ENCODE results near the gene MDP1.
"Not testable (repeated sequence)": the region's sequence is repeated elsewhere in the genome, so short reads cannot be mapped to it uniquely, and the experiment has no call there.

Gene MDP1

DNA sequence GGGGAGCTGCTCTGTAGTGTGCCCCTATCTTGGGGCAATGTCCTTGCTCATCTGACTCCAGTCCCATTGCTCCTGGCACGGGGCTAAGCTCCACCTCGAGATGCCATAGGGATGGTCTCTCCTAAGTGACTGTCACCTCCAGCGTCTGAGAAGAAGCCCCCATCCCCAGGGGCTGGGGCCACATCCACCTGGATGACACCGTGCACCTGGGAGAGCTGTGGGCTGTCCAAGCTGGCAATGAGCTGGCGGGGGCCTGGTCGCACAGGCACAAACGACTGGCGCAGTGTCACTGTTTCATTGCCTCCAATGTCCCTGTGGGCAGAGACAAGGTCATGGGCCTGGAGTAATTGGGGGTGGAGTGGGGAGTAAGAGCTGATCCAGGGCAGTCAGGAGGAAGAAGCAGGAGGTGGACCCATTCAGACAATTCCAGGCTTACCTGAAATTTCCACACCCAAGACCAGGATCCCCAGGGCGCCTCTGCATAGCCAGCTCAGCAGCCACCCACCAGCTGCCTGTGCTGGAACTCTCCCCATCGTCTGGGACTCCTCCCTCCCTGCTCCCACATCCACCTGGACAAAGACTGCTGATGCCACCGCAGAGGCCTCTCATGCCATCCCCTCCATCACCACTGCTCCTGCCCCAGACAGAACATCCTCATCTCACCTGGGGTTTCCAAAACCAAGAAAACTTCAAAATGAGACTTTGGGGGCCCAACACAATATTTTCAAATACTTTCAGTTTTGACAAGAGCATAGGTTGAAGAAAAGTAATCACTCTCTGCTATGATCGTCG is 33.6 kb upstream of the MDP1 start:
- DNase-seq = no peak

DNA sequence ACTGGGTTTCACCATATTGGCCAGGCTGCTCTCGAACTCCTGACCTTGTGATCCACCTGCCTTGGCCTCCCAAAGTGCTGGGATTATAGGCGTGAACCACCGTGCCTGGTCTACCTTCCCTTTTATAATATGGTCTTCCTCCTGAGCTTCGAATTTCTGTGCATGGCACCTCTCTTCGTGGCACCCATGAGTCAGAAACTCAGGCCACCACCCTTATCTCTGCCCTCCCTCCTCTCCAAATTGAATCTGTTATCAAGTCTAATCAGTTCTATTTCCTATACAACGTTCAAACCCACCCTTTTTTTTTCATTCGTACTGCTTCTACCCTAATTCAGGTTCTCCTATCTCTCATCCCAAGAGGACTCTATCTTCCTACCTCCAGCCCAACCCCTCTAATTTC is 31.6 kb upstream of the MDP1 start:
- no peak for DNase-seq

DNA sequence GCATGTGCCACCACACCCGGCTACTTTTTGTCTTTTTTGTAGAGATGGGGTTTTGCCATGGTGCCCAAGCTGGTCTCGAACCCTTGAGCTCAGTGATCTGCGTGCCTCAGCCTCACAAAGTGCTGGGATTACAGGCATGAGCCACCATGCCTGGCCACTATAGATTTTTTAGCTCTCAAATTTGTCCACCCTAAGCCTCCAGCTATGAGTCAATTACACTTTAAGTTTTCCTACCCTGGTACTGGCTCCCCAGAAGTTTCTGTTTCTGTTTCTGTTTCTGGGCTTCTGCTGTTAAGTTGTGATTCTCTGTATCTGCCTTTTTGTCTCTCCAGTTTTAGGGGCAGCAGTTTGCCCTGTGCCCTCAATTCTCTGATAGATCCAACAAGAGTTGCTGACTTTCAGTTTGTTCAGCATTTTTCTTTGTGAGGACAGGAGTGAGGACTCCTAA is 30.9 kb upstream of the MDP1 start:
- no peak for DNase-seq

DNA sequence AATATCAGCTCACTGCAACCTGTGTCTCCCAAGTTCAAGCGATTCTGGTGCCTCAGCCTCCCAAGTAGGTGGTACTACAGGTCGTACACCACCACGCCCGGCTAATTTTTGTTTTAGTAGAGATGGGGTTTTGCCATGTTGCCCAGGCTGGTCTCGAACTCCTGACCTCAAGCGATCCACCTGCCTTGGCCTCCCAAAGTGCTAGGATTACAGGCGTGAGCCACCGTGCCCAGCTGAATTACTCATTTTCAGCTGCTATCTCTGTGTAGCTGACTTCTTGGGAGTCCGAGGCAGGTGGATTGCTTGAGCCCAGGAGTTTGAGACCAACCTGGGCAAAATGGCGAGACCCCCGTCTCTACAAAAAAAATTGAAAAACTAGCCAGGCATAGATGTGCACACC is 29.5 kb upstream of the MDP1 start:
- DNase-seq = not testable (repeated sequence)

DNA sequence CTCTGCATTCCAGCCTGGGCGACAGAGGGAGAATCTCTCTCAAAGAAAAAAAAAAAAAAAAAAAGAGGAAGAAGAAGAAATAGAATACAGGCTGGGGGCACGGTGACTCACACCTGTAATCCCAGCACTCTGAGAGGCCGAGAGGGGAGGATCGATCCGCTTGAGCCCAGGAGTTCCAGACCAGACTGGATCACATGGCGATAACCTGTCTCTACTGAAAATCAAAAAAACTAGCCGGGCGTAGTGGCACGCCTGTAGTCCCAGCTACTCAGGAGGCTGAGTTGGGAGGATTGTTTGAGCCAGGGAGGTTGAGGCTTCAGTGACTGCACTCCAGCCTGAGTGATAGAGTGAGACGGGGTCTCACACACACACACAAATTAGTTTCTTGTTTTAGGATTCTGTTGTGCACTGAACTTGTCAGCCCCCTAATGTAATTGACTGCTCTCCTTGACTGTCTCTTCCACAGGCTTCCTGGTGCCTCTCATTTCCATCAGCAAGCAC is 27.5 kb upstream of the MDP1 start:
- no peak for DNase-seq

DNA sequence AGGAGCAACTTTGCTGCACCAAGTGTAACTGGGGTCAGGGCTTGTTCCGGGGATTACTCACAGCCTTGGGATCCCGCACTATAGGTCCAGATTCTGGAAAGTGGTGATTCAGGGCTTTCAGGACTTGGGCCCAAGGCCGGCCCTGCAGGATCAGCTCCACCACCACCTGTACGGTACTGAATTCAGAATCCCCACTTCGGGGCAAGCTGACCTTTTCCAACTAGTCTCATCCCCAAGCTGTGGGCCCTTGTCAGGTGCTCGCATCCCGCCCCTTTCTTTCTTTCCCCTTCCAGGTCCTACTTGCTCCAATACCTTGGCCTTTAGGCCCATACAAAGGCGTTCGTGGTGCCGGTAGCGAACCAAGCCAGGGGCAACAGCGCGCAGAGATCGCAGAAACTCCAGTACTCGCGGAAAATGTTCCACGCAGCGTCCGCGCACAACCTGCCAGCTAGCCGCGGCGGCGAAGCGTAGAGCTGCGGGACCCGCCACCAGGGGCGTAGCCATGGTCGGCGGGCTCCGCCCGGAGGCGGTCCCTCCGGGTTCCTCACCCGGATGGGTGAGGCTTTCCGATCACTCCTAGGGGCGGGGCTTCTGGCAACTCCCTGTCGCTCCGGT is 26.1 kb upstream of the MDP1 start:
- peak; percentile 84 for DNase-seq

DNA sequence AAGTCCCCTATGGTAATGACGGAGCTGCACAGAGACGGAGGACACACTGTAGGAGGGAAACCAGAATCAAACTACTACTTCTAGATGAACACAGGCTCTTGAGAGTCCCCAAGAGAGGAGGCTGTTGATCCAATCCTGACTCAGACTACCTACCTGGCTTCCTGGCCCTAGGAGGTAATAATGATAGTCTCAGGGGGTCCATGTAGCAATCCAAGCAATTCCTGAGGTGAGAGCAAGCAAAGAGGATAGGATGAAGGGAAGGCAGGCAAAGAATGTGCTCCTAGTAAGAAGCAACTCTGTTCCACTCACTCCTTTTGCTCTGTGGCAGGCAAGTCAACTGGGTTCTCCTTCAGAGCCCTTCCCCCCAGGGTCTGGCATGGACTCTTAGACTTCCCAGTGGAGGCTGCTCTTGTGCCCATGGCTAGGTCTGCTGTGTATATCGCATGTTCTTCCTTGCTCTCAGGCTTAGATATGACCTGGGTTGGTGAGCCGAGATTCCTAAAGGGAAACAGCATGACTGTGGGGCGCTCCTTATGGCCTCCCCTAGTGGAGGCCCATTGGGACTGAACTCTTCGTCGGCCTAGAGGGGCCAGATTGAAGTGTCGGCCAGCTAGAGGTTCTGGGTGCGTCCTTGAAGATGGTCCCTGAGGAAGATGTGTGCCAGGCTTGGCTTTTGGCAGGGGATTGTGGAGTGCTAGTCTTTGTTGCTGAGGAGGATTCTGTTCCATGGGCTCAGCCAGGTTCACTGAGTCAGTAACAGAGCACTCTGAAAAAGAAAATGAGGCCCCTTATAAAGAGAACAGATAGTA is 24.4 kb upstream of the MDP1 start:
- no peak for DNase-seq

DNA sequence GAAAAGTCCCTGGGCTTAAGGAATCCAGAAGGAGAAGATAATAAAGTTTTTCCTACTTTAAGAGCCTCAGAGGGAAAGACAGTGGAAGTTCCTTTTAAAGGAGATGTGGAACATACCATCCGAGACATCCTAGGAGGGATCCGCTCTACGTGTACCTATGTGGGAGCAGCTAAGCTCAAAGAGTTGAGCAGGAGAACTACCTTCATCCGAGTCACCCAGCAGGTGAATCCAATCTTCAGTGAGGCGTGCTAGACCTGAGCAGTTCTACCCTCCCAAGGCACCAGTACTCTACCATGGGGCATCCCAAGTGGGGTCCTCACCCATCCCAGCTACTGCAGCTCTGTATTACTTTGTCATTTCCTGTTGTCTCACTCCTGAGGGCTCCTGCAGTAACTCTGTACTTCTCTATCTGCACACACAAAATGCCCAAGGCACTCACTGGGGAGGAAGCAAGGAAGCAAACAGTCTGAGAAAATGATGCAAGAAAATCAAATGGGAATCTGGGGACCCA is 22.7 kb upstream of the MDP1 start:
- no peak for DNase-seq

DNA sequence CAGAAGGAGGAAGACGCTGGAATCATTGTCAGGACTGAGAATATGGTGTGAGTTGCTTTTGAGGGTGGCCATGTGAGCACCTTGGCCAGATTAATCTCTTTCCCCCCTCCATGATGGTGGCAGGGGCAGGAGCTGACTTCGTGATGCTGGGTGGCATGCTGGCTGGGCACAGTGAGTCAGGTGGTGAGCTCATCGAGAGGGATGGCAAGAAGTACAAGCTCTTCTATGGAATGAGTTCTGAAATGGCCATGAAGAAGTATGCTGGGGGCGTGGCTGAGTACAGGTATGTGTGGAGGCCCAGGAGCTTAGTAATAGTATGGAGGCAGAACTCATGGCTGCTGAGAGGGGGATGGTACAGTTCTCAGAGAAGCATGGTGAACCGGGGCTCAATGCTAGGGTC is 22.3 kb upstream of the MDP1 start:
- DNase-seq = no peak

DNA sequence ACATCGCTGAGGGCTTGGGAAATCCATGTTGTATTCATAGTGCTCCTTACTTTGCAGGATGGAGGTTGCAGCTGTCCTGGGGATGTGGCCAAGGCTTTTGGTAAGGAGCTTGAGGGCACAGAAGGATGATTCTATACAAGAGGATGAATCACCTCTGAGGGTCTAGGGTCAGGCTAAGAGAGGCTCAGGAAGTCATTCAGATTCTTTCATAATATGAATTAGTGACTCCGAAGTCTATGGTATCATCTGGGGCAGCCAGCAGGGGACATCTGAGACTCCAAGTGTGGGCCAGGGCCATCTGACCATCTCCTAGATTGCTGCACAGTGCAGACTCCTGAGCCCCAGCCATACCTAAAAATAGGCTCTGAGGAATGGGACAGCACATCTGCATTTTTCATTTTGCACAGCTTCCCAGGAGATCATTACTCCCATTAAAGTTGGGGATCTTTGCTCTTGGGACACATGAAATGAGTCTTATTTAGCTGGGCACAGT is 21.6 kb upstream of the MDP1 start:
- no peak for DNase-seq

DNA sequence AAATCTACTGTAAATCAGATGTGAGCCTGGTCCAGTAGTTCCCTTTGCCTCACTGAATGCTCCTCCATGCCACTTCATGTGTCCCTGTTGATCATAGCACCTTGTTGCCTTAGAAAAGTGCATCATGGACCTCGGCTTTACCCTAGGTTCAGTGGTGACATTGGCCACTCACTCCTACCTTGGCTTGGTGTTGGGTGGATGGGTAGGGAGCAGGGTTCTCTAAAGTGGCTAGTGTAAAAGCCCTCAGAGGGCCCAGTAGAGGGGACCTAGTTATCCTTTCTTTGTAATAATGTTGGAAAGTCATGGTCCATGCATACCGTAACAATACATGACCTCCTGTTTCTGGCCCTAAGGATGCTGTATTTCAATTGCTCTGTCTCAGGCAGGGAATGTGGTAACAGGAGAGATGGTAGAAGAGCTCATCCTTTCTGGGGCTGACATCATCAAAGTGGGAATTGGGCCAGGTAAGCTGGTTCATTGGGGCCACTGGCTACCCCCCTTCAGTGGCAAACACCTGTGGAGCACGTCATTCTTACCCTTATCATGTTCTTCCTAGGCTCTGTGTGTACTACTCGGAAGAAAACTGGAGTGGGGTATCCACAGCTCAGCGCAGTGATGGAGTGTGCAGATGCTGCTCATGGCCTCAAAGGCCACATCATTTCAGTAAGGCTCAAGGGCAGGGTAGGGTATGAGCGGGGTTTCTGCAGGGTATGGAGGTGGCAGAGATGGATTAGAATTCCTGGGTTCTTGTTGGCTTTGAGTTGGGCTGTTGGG is 21.0 kb upstream of the MDP1 start:
- no peak for DNase-seq

DNA sequence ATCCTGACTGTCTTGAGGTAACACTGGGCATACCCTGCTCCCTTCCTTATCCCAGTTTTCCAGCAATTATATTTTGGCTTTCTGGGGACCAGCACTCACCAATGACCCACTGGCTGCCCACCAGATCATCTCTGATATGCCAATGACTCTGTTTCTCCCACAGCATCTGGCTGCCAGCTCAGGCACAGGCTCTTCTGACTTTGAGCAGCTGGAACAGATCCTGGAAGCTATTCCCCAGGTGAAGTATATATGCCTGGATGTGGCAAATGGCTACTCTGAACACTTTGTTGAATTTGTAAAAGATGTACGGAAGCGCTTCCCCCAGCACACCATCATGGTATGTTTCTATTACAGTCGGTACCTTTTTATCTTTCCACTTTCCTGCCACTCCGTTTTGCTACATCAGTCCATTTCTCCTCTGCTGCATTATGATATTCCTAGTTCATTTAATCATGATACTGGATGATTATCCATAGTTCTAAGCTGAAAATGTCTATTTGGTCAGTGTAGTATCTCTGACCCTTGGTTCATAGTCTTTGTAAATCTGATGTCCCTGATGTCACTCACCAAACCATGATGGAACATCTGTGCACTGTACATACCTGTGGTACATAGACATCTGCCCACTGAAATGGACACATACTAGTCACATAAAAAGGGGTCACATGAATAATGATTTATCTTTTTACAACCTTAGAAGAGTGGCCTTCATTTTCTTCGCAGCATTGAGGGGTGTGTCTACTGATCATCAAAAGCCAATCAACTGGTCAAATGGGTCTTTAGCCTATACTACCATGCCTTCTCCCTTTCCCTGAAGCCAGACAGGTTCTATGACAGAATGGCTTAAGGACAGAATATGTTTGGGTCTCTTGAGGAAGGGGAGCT is 20.2 kb upstream of the MDP1 start:
- DNase-seq = no peak

DNA sequence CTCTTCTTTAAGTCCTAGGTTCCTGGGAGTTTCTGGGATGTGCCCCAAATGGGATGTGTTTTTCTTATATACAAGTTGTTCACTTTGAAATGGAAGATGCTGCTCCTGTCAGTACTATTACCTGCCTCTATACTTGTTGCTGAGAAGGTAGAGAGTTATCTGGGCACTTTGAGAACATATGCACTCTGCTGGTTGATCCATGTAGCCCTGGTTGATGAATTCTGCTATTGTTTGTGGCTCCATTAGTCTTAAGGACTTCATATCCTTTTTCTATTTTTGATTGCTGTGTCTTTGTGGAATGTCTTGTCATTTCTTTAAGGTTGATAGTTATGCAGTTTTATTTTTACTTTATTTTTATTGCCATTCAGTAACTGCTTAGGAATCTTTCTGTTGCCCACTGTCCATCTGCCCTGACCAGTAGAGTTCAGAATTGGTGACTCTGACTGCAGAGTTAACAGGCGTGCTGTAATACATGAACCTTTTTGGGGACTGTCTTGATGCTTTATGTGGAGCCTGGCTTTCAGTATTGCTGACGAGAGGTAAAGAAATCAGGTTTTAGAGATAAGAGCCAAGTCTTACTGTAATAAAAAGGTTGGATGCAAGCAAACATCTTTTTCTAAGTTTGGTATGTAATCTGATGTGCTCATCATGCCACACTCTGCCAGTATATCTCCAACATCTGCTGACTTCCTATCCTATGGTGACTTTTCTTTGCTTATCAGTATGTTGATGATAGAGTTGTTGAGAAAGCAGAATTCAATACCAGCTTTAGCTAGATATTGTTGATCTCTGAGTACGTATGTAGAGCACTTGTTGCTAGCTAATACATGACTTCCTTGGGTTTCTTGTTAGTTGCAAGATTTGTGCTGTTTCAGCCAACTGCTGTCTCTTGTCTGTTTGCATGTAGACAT is 18.5 kb upstream of the MDP1 start:
- DNase-seq = no peak

DNA sequence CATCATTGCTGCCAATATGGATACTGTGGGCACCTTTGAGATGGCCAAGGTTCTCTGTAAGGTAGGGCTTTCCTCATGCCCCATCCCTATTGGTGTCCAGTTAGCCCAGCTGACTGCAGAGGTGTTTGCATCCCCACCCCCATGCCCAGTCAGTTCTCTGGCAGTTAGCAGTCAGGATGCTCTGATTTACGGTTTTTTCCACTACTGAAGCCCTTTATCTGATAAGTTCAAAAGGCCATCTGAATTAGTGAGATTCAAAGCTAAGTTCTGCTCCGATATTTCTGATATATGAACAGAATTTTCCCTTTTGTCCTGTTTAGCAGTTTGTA is 17.6 kb upstream of the MDP1 start:
- no peak for DNase-seq

DNA sequence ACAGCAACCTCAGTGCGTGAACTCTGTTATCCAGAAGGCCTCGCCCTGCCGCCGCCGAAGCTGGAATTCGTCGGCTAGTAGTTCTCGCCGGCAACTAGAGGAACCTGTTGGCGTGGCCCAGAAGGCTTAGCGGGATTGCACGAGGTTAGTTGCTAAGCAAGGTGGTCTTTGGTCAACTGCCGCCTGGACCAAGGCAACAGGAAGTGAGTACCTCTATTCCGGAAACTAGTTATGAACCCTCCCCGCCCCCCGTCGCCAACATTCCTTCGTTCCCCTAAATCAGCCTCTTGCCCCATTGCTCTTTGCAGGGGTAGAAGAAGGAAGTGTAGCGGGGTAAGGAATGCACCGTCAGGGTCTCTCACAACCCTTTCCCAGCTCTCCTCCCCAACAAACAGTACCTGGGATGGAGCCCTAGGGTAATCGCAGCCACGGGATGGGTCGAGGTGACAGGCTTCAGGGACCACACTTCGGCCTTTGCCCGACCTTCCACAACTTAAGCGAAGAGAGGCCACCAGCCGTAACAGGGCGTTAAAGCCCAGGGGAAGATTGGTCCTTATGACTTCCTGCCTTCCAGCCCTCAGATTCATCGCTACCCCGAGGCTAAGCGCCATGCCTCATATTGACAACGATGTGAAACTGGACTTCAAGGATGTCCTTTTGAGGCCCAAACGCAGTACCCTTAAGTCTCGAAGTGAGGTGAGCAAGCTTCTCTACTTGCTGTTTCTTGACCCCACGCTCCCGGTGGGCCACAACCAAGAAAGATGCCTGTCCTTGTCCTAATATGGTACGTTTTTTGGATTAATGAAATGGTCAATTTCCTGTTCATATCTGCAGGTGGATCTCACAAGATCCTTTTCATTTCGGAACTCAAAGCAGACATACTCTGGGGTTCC is 17.0 kb upstream of the MDP1 start, which contains the start of gene GMPR2:
GMPR2 (plus strand) TSS at position 285 of the 893 bp plus-strand sequence; CDS start at position 610, 325 bp downstream.
- no peak for DNase-seq

DNA sequence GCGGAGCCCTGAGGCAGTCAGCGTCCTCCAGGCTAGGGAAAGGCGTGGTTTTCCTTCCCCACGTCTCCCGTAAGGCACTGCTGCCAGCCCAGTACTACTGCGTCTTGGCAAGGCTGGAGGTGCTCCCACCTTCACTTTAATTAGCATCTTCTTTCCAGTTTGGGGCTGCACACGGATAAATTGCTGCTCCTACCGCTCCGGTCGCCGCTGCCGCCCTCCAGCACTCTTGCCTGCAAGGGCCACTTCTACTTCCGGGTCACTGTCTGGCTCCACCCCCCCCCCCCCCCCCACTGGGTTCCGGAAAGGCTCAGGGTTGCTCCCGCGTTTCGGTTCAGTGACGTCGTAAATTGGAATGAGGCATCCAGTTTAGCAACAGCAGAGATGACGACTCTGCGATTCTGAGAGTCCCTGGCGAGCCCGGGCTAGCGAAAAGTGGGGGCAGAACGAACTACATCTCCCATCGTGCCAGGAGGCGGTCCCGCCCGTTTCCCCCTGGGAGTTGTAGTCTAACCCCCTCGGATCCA is 16.3 kb upstream of the MDP1 start, which contains the start of gene NEDD8:
NEDD8 (minus strand) TSS at position 247 of the 524 bp plus-strand sequence; CDS start at position 147, 100 bp downstream.
- DNase-seq = peak; percentile 76

DNA sequence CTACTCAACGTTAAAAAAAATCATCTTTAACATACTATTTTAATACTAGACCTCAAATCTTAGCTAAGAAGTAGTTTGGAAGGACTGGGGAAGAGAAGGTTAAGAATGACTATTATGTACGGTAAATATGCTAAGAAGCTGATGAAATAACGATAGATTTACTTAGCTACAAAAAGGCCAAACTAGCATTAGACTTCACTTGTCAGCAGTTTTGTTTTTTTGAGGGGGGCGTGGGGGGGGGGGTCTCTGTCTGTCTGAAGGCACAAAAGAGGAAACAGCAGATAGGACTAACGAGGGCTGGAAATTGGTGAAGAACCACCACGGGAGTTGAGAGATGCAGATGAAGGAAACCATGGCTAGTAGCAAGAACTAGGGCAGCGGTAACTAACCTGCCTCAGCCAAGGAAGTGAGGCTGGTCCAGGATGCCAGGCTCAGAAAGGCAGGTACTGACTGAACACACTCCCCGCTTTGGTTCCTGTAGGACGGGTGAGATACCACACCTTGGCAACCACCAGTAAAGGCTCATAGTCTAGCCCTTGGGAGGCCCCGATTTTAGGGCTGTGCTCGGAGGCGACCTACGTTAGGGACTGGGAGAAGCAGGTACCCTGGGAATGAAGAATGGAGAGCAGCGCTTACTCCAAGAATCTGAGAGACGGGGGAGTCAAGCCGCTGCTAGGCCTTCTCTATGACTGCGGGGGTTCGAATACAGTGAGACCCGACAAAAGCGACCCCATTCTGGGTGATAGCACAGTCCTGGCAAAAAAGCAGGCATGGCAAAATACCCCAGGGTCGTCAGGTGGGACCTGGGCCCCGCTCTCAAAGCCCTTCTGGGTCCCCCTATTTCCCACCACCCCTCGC is 15.6 kb upstream of the MDP1 start:
- no peak for DNase-seq

DNA sequence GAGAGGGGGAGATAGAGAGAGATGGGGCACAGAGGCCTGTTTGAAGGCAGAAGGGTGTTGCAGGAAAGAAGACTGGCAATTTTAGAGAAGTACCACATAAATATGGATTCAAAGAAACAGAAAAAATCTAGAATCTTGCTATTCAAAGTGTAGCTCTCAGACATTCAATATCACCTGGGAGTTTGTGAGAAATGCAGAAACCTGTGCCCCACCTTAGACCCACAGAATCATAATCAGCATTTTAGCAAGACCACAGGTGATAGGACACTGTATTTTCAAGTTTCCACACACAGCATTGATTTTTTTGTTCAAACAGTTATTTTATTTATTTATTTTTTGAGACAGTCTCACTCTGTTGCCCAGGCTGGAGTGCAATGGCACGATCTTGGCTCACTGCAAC is 13.0 kb upstream of the MDP1 start:
- no peak for DNase-seq
